HG03039 (cell line): ENCODE data around the gene RAD1.

Source experiments
- ATAC-seq: cut with Tn5 transposase; IDR thresholded peaks from one replicate; pipeline ENCODE4 v1.9.1; 2021; ENCODE audit warnings: mild to moderate bottlenecking, moderate library complexity; ENCODE audit not compliant: unreplicated experiment

RAD1 gene

DNA sequence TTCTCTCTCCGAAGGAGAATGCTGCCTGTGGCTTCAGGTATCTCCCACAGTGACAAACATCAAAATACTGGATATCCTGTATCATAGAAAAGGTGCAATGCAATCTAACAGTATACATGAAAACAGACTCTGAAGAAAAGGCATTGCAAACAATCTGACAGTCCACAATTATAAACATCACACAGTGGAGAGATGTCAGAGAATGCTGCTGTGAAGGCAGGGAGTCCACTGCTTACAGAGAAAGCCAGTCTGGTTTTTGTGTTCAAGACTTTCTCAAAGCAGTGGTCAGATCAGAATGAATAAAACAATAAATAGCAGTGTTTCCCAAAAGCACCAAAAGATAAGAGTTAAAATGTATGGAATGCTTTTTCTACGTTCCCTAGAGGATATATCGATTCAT lies 47.6 kb downstream of the RAD1 start:
- ATAC-seq, result no peak

GRCh38 chr5:34866989-34867471 lies 48.3 kb downstream of the RAD1 start:
- no peak for ATAC-seq

DNA sequence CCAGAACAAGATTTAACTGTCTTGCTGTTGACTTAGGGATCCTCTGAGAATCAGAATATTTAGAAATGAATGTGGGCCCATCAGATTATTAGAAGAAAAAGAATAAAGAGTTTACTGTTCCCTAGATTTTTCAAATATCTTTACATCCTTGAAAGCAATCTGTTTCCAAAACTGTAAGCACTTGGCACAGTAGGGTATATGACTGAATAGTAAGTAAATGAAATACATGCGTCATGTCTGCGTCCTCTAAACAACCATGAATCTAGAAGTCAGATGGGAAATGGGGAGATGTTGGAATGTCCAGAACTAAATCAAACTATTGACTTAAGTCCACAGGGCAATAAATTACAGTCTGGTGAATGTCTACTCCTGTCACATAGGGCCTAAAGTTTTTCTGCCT lies 50.2 kb downstream of the RAD1 start:
- no peak for ATAC-seq

- no peak for ATAC-seq
These were observed 51.4 kb downstream of the RAD1 start for GRCh38 chr5:34863946-34864345.

GRCh38 chr5:34859253-34859652 lies 56.1 kb downstream of the RAD1 start:
- no peak for ATAC-seq

DNA sequence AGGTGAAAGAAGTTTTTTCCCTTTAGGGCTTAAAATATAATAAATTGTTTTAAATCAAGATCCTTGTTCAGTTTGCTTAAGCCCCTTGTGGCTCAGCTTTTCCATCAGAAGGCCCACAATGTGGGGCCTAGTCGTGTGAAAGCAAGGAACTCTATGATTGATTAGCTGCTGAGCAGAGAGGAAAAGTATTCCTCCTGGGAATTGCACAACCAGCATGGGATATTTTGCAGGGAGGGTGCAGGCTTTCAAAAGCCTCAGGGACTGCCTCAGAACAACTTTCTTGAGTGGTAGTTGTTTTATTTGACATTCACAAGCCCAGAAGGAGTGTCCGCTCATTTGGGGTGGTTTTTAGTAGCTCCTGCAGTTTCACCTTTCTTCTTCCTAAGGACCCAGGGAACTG lies 56.5 kb downstream of the RAD1 start:
- ATAC-seq, result no peak

DNA sequence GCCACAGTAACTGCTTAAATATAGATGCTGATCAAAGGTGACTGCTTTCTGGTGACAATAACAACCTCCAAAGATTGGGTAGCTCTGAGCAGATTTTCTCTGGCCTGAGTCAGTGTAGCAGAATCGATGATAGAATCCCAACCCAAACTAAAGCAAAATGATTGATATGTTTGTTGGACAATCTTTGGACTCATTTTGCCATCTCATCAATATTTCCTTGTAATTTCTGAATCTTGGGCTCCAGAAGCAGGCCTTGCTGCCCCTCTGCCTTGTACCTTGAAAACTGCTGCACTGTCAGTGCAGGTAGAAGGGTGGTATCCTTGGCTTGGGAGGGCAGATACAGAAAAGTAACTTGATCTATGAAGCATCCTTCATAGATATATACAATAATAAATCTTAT lies 57.4 kb downstream of the RAD1 start:
- ATAC-seq, result no peak

DNA sequence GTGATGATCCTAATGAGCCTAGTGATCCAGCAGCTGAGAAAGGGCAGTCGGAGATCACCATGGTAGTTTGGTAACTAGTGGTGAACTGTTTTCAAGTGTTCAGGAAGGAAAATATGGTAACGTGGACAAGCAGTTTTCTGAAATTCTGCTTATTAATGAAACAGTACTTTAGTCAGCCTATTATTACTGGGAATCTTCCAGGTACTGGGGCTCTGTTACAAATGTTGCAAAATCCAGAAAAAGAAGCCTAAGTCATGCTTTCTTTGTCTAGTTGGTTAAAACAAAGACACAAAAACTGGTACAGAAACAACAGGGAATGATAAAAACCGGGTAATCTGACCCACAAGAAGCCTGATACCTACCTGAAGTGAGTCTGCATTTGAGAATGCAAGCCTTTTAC lies 58.1 kb downstream of the RAD1 start:
- no peak for ATAC-seq
